Raji (cell line): Measurements from ENCODE around the gene ARL6IP1.

ENCODE experiments used
- POLR2A ChIP-seq: IDR thresholded peaks from 2 replicates; pipeline ENCODE4 v1.6.1; 2011; ENCODE audit warnings: low read depth, low read length, control low read depth; ENCODE audit not compliant: insufficient read depth

The ARL6IP1 gene

DNA sequence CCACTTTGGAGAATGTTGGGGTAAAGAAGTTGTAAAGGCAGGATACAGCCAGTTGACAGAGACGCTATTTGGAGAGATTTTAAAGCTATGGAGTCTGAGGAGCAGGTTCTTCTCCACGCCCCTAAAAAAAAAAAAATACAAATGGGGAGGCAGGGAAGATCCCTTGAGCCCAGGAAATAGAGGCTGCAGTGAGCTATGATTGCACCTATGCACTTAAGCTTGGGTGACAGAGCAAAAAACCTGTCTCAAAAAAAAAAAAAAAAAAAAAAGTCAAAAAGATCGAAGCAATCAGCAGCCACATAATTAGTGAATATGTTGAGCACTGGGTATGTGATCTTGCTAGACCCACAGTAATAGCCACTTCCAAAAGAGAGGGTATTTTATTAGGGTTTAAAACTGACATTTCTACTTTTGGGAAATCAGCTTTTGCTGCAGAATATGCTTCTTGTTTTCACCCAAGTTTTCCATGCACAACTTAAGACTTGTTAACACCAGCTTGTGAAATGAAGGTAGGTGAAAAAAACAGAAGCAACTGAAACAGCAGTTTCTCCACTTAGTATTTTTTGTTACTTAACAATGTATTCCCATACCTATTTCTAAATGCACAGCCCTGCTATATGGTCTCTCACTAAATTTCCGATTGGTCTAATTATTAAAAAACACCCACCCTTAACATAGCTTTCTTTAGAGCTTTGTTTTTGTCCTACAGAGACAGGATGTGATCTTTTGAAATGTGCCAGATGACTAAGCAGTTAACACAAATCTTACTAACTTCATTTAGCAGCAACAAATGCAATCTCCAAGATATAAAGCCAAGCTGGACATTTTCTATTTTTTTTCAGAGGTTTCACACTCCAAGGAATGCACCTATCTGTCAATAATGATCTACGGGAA, 2.5 kb upstream of the ARL6IP1 start:
- no peak for TF ChIP-seq POLR2A

GRCh38 chr16:18802767-18803343, 1.5 kb upstream of the ARL6IP1 start:
- no peak for TF ChIP-seq POLR2A

GRCh38 chr16:18800775-18801144, 589 bp downstream of the ARL6IP1 start:
- TF ChIP-seq POLR2A: no peak

- no peak for TF ChIP-seq POLR2A
These were observed 1.1 kb downstream of the ARL6IP1 start for GRCh38 chr16:18800293-18800692.

- TF ChIP-seq POLR2A: no peak
These were observed 1.8 kb downstream of the ARL6IP1 start for GRCh38 chr16:18799500-18799899.

GRCh38 chr16:18797746-18798145, 3.6 kb downstream of the ARL6IP1 start:
- TF ChIP-seq POLR2A: no peak

- no peak for TF ChIP-seq POLR2A
These were observed 5.0 kb downstream of the ARL6IP1 start for GRCh38 chr16:18796377-18796776.

GRCh38 chr16:18792836-18793433, 8.4 kb downstream of the ARL6IP1 start:
- no peak for TF ChIP-seq POLR2A

DNA sequence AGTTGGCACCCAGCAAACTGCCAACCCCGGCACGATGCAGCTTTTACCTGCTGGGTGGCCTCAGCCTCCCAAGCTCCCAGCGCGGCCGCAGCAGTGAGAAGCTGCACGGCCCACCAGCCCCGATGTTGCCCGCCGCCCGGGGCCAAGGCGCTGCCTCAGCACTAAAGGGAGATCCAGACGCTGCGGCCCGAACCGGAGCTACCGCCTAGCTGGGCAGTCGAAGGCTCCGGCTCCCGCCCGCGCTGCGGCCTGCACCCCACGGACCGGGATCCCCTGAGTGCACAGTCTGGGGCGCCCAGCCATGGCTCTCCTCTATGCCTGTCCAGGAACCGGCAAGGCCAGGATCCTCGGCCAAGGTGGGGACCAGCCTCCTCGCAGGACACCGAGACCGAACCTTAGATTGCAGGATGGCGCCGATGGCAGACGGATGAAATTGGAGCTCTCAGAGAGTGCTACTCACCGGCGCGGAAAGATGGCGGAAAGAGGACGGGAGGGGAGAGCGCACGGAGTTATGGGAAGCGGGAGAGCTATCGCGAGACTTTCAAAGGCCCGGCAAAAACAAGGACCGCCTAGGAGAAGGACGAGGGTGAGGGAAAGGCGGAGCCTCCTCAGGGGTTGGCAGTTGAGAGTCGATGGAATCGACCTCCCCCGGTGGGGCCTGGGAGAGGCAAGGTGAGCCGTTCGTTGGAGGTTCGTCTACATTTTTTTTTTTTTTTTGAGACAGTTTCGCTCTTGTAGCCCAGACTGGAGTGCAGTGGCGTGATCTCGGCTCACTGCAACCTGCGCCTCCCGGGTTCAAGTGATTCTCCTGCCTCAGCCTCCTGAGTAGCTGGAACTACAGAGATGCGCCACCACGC, 11.3 kb downstream of the ARL6IP1 start, which contains the start of gene RPS15A:
Gene RPS15A (minus strand): TSS at position 485 of the 857 bp plus-strand sequence. CDS start 1,221 bp downstream, outside the sequence.
- TF ChIP-seq POLR2A: peak; percentile 95

DNA sequence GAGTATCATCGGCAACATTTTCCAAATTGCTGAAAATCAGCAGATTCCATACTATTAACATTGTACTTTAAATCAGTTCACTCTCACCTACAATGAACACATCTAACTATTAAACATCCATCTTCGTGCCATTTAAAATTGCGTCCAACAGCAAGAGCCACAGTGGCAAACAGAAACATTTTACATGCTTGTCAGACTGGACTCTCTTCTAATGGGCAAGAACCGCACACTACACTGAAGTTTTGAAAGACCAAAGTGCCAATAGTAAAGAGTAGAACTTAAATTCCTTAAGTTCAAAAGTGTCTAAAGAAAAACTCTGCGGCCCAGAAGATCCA, 11.9 kb downstream of the ARL6IP1 start:
- TF ChIP-seq POLR2A: no peak

- TF ChIP-seq POLR2A: no peak
These were observed 12.4 kb downstream of the ARL6IP1 start for GRCh38 chr16:18788828-18789514.

DNA sequence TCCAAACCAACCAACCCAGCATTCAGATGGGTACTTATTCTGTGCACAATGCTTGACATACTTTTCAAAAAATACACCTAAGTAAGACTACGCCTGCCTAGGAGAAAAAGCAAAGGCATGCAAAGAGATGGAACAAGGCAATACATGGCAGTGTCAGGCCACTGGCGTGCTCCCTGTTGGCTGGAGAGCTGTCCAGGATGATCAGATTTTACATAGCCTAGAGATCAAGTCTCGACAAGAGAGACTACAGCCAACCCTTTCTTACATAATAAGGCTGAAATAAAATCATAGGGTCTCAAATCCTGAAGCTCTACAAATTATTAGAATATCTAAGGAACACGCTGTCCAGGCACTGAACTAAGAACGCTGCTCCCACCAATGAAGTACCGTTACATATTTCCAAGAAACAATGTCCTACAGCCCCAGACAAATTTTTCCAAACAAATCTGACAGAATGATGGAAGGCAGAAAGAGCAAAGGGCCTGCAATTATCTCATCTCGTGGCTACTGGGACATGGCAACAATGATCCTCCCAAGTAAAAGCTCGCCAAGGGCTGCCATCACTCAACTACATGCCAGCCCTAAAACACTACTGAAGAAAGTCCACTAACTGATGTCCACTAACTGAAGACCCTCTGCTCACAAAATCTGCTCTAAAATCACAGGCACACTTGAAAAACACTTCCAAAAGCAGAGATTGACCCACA, 16.3 kb downstream of the ARL6IP1 start:
- no peak for TF ChIP-seq POLR2A

GRCh38 chr16:18783430-18784341, 17.7 kb downstream of the ARL6IP1 start:
- no peak for TF ChIP-seq POLR2A
